ENCODE measurements around the gene PRKG1.

The PRKG1 gene

DNA sequence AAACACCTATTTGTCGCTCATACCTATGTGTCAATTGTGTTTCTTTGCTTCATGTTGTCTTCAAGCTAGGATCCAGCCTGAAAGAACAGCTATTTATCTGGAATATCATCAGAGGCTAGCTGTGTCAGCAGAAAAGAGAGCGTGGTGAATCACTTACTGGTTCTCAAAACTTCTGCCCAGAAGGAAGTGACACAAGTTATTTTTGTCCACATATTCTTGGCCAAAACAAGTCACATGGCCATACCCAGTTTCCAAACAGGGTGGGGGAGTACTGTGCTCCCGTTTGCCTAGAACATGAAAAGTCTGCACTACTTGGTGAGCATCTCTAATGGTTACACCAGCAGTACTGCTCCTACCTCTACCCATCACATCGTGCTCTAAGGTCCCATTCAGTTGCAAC, 786.0 kb downstream of the PRKG1 start:
- FAIRE-seq (no peak), DNase-seq (ENCODE audit: insufficient read length, low spot score) (no peak)
- TF ChIP-seq PAX5 (IDR thresholded peaks at IDR 0.05; ENCODE audit: insufficient read depth, low read length, severe bottlenecking) (no peak), POLR2AphosphoS5 (IDR thresholded peaks at IDR 0.05; ENCODE audit: low read depth, low read length) (no peak), POLR2A (IDR thresholded peaks at IDR 0.05; ENCODE audit: low read depth, low read length) (no peak), TAF1 (IDR thresholded peaks at IDR 0.05; ENCODE audit: low read depth, low read length) (no peak), POU2F2 (IDR thresholded peaks at IDR 0.05; ENCODE audit: low read depth, low read length) (no peak), SPI1 (IDR thresholded peaks at IDR 0.05; ENCODE audit: low read depth, low read length) (no peak)

DNA sequence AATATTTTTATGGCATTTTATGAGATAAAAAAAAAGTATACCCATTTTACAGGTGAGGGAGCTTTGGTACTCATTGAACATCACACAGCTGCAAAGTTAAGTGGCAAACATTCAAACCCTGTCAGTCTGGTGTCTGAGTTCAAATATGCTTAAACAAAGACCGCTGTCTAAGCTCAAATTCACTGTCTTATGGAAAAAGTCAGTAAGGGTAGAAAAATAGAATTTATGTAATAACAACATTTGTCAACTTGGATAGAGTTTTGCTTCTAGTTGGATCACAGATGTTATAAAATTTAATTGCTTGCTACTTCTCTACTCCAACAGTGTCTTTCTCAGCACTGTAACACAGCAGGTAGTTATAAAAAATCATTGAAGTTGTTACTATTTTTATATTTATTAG, 786.8 kb downstream of the PRKG1 start:
- no peak for FAIRE-seq
- no peak for TF ChIP-seq POLR2AphosphoS5 (IDR thresholded peaks at IDR 0.05; ENCODE audit: low read depth, low read length)
- no peak for TF ChIP-seq SPI1 (IDR thresholded peaks at IDR 0.05; ENCODE audit: low read depth, low read length)
- no peak for TF ChIP-seq POU2F2 (IDR thresholded peaks at IDR 0.05; ENCODE audit: low read depth, low read length)
- no peak for TF ChIP-seq POLR2A (IDR thresholded peaks at IDR 0.05; ENCODE audit: low read depth, low read length)
- TF ChIP-seq TAF1 (IDR thresholded peaks at IDR 0.05; ENCODE audit: low read depth, low read length) = no peak
- no peak for TF ChIP-seq PAX5 (IDR thresholded peaks at IDR 0.05; ENCODE audit: insufficient read depth, low read length, severe bottlenecking)

DNA sequence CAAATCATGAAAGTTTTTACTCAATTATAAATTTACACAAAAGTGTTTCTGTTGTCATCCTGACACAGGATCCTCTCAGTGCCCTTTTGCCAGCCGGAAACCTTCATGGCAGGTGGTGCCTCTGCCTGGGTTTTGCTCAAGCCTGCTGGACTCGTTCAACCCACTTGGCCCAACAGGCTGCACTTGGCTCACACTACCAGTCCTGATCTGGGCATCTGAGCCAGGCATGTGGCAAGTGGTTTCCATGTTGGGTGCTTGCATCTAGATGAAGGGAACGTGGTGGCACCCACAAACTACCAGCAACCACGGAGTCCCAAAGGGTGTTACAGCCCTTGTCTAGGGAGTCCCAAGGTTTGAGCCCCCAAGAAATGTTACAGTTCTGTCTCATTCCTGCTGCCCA, 787.4 kb downstream of the PRKG1 start:
- DNase-seq (ENCODE audit: insufficient read length, low spot score) (no peak), FAIRE-seq (no peak)
- TF ChIP-seq POLR2A (IDR thresholded peaks at IDR 0.05; ENCODE audit: low read depth, low read length) (no peak), PAX5 (IDR thresholded peaks at IDR 0.05; ENCODE audit: insufficient read depth, low read length, severe bottlenecking) (no peak), POLR2AphosphoS5 (IDR thresholded peaks at IDR 0.05; ENCODE audit: low read depth, low read length) (no peak), SPI1 (IDR thresholded peaks at IDR 0.05; ENCODE audit: low read depth, low read length) (no peak), TAF1 (IDR thresholded peaks at IDR 0.05; ENCODE audit: low read depth, low read length) (no peak), POU2F2 (IDR thresholded peaks at IDR 0.05; ENCODE audit: low read depth, low read length) (no peak)

More for the DNA sequence above, 786.8 kb downstream of the PRKG1 start:
- DNase-seq (ENCODE audit: insufficient read length, low spot score) = no peak

DNA sequence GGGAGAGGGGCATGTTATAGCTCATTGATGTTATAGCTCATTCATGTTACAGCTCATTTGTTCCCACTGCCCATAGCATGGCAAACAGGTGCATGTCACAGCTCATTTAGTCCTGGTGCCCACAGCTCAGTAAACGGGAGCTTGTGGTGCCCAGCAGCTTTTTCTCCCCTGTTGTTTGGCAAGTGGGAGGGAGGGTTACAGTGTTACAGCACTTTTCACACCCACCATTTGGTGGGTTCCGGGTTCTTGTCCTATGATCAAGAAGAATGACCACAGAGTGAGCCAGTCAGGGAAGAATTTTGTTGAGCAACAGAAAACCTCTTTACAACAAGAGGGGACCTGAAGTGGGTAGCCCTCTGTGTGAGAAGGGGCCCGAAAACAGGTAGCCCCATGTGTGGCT, 787.9 kb downstream of the PRKG1 start:
- no peak for FAIRE-seq
- no peak for TF ChIP-seq PAX5 (IDR thresholded peaks at IDR 0.05; ENCODE audit: insufficient read depth, low read length, severe bottlenecking)
- no peak for TF ChIP-seq POU2F2 (IDR thresholded peaks at IDR 0.05; ENCODE audit: low read depth, low read length)
- no peak for TF ChIP-seq SPI1 (IDR thresholded peaks at IDR 0.05; ENCODE audit: low read depth, low read length)
- TF ChIP-seq POLR2AphosphoS5 (IDR thresholded peaks at IDR 0.05; ENCODE audit: low read depth, low read length) = no peak
- no peak for TF ChIP-seq POLR2A (IDR thresholded peaks at IDR 0.05; ENCODE audit: low read depth, low read length)
- no peak for TF ChIP-seq TAF1 (IDR thresholded peaks at IDR 0.05; ENCODE audit: low read depth, low read length)
- DNase-seq (ENCODE audit: insufficient read length, low spot score) = no peak

GRCh38 chr10:51867956-51868355, 793.7 kb downstream of the PRKG1 start:
- TF ChIP-seq POLR2AphosphoS5 (IDR thresholded peaks at IDR 0.05; ENCODE audit: low read depth, low read length) (no peak), TAF1 (IDR thresholded peaks at IDR 0.05; ENCODE audit: low read depth, low read length) (no peak), POU2F2 (IDR thresholded peaks at IDR 0.05; ENCODE audit: low read depth, low read length) (no peak), POLR2A (IDR thresholded peaks at IDR 0.05; ENCODE audit: low read depth, low read length) (no peak), SPI1 (IDR thresholded peaks at IDR 0.05; ENCODE audit: low read depth, low read length) (no peak), PAX5 (IDR thresholded peaks at IDR 0.05; ENCODE audit: insufficient read depth, low read length, severe bottlenecking) (no peak)
- FAIRE-seq (no peak), DNase-seq (ENCODE audit: insufficient read length, low spot score) (no peak)

GRCh38 chr10:51874131-51874530, 799.8 kb downstream of the PRKG1 start:
- no peak for FAIRE-seq
- DNase-seq (ENCODE audit: insufficient read length, low spot score) = no peak
- TF ChIP-seq POU2F2 (IDR thresholded peaks at IDR 0.05; ENCODE audit: low read depth, low read length) (no peak), TAF1 (IDR thresholded peaks at IDR 0.05; ENCODE audit: low read depth, low read length) (no peak), POLR2AphosphoS5 (IDR thresholded peaks at IDR 0.05; ENCODE audit: low read depth, low read length) (no peak), POLR2A (IDR thresholded peaks at IDR 0.05; ENCODE audit: low read depth, low read length) (no peak), PAX5 (IDR thresholded peaks at IDR 0.05; ENCODE audit: insufficient read depth, low read length, severe bottlenecking) (no peak), SPI1 (IDR thresholded peaks at IDR 0.05; ENCODE audit: low read depth, low read length) (no peak)

DNA sequence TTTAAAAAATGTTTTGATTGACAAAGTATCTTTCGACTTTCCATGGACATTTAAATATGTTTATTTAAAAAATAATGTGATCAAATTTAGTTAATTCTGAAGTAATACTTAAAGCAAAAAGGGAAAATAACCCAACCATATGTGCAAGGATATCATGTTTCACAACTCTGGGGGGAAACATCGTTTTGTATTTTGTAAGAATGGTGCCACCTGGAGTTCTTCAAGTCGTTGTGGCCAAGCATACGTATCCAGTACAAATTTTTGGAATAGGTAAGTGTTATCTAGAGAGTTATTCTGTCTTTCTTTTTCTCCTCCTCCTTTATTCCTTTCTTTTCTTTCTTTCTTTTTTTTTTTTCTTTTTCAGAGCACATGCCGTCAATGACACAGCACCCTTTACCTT, 801.3 kb downstream of the PRKG1 start:
- FAIRE-seq (no peak), DNase-seq (ENCODE audit: insufficient read length, low spot score) (no peak)
- no peak for TF ChIP-seq TAF1 (IDR thresholded peaks at IDR 0.05; ENCODE audit: low read depth, low read length)
- TF ChIP-seq POLR2A (IDR thresholded peaks at IDR 0.05; ENCODE audit: low read depth, low read length) = no peak
- no peak for TF ChIP-seq PAX5 (IDR thresholded peaks at IDR 0.05; ENCODE audit: insufficient read depth, low read length, severe bottlenecking)
- TF ChIP-seq POLR2AphosphoS5 (IDR thresholded peaks at IDR 0.05; ENCODE audit: low read depth, low read length) = no peak
- TF ChIP-seq POU2F2 (IDR thresholded peaks at IDR 0.05; ENCODE audit: low read depth, low read length) = no peak
- no peak for TF ChIP-seq SPI1 (IDR thresholded peaks at IDR 0.05; ENCODE audit: low read depth, low read length)

GRCh38 chr10:51876503-51876902, 802.2 kb downstream of the PRKG1 start:
- no peak for DNase-seq (ENCODE audit: insufficient read length, low spot score)
- TF ChIP-seq PAX5 (IDR thresholded peaks at IDR 0.05; ENCODE audit: insufficient read depth, low read length, severe bottlenecking) = no peak
- TF ChIP-seq TAF1 (IDR thresholded peaks at IDR 0.05; ENCODE audit: low read depth, low read length) = no peak
- no peak for TF ChIP-seq POU2F2 (IDR thresholded peaks at IDR 0.05; ENCODE audit: low read depth, low read length)
- no peak for TF ChIP-seq SPI1 (IDR thresholded peaks at IDR 0.05; ENCODE audit: low read depth, low read length)
- no peak for TF ChIP-seq POLR2A (IDR thresholded peaks at IDR 0.05; ENCODE audit: low read depth, low read length)
- TF ChIP-seq POLR2AphosphoS5 (IDR thresholded peaks at IDR 0.05; ENCODE audit: low read depth, low read length) = no peak
- FAIRE-seq = no peak

DNA sequence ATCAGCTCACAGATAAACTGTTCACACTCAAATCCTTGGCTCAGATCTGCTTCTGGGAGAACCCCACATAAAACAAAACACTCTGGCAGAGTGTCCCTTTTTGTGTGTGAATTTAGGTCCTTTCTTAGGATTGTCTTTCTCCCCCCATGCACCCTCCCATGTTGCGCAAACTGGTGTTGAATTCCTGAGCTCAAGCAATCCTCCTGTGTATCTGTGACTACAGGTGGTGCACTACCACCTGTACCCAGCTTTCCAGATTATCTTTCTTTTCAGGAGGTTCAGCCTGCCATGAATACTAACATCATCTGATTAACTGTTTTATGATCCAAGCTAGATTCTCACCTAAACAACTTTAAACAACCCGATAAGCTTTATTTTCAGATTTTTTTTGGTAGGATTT, 802.7 kb downstream of the PRKG1 start:
- FAIRE-seq (no peak), DNase-seq (ENCODE audit: insufficient read length, low spot score) (no peak)
- TF ChIP-seq PAX5 (IDR thresholded peaks at IDR 0.05; ENCODE audit: insufficient read depth, low read length, severe bottlenecking) = no peak
- TF ChIP-seq TAF1 (IDR thresholded peaks at IDR 0.05; ENCODE audit: low read depth, low read length) = no peak
- no peak for TF ChIP-seq POLR2AphosphoS5 (IDR thresholded peaks at IDR 0.05; ENCODE audit: low read depth, low read length)
- no peak for TF ChIP-seq POLR2A (IDR thresholded peaks at IDR 0.05; ENCODE audit: low read depth, low read length)
- TF ChIP-seq POU2F2 (IDR thresholded peaks at IDR 0.05; ENCODE audit: low read depth, low read length) = no peak
- no peak for TF ChIP-seq SPI1 (IDR thresholded peaks at IDR 0.05; ENCODE audit: low read depth, low read length)

- TF ChIP-seq POLR2AphosphoS5 (IDR thresholded peaks at IDR 0.05; ENCODE audit: low read depth, low read length) (no peak), POU2F2 (IDR thresholded peaks at IDR 0.05; ENCODE audit: low read depth, low read length) (no peak), SPI1 (IDR thresholded peaks at IDR 0.05; ENCODE audit: low read depth, low read length) (no peak), TAF1 (IDR thresholded peaks at IDR 0.05; ENCODE audit: low read depth, low read length) (no peak), PAX5 (IDR thresholded peaks at IDR 0.05; ENCODE audit: insufficient read depth, low read length, severe bottlenecking) (no peak), POLR2A (IDR thresholded peaks at IDR 0.05; ENCODE audit: low read depth, low read length) (no peak)
- FAIRE-seq (no peak), DNase-seq (ENCODE audit: insufficient read length, low spot score) (no peak)
Observed at GRCh38 chr10:51877636-51878035, 803.3 kb downstream of the PRKG1 start.

Measured in GM12891 (cell line).